HK-2 (cell line): ENCODE measurements around the gene MICALL2.
"Not testable (repeated sequence)": the region's sequence is repeated elsewhere in the genome, so short reads cannot be mapped to it uniquely, and the experiment has no call there.

Source experiments
- DNase-seq: peaks from one replicate; pipeline ENCODE4 v3.0.0-alpha.2; 2018; ENCODE audit not compliant: unreplicated experiment

Gene MICALL2

GRCh38 chr7:1447551-1448244 is 11.6 kb downstream of the MICALL2 start:
- no peak for DNase-seq

GRCh38 chr7:1447112-1447511 is 12.2 kb downstream of the MICALL2 start:
- no peak for DNase-seq

- no peak for DNase-seq
Measured at GRCh38 chr7:1446620-1447032, 12.6 kb downstream of the MICALL2 start.

- not testable (repeated sequence) for DNase-seq
Measured at GRCh38 chr7:1446026-1446425, 13.2 kb downstream of the MICALL2 start.

- DNase-seq, result no peak
Measured at GRCh38 chr7:1445341-1445740, 13.9 kb downstream of the MICALL2 start.

- no peak for DNase-seq
Measured at GRCh38 chr7:1444925-1445322, 14.3 kb downstream of the MICALL2 start.

GRCh38 chr7:1444214-1444924 is 14.9 kb downstream of the MICALL2 start:
- no peak for DNase-seq

- DNase-seq, result not testable (repeated sequence)
Measured at GRCh38 chr7:1443587-1444200, 15.6 kb downstream of the MICALL2 start.

GRCh38 chr7:1442355-1443124 is 16.7 kb downstream of the MICALL2 start:
- DNase-seq, result no peak

GRCh38 chr7:1441615-1442354 is 17.5 kb downstream of the MICALL2 start:
- no peak for DNase-seq

- DNase-seq, result no peak
Measured at GRCh38 chr7:1440620-1441019, 18.6 kb downstream of the MICALL2 start.

- DNase-seq, result no peak
Measured at GRCh38 chr7:1439373-1440363, 19.6 kb downstream of the MICALL2 start.

GRCh38 chr7:1438821-1439220 is 20.4 kb downstream of the MICALL2 start:
- no peak for DNase-seq

- no peak for DNase-seq
Measured at GRCh38 chr7:1438208-1438607, 21.1 kb downstream of the MICALL2 start.

- DNase-seq, result no peak
Measured at GRCh38 chr7:1437155-1437880, 22.0 kb downstream of the MICALL2 start.

- no peak for DNase-seq
Measured at GRCh38 chr7:1436608-1437007, 22.7 kb downstream of the MICALL2 start.

GRCh38 chr7:1434891-1435670 is 24.2 kb downstream of the MICALL2 start:
- no peak for DNase-seq

- DNase-seq, result no peak
Measured at GRCh38 chr7:1434165-1434718, 25.0 kb downstream of the MICALL2 start.
